GM06990 (cell line): ENCODE results near the gene TINAGL1.

Source experiments
- DNase-seq: peaks from one replicate; pipeline ENCODE4 v3.0.0-alpha.2; 2011; ENCODE audit not compliant: insufficient read length; ENCODE audit errors: extremely low read depth
- H3K27me3 ChIP-seq: replicated peaks from 2 replicates; pipeline ENCODE4 v1.6.0; 2011; ENCODE audit warnings: low read length; ENCODE audit not compliant: control insufficient read depth, insufficient read depth
- H3K36me3 ChIP-seq: 2 replicates; pipeline ENCODE4 v1.5.1; 2011; ENCODE audit warnings: low read length; ENCODE audit not compliant: control insufficient read depth, insufficient read depth
- H3K4me3 ChIP-seq: replicated peaks from 2 replicates; pipeline ENCODE4 v1.5.1; 2011; ENCODE audit warnings: low read depth, mild to moderate bottlenecking, control low read depth, low read length
- CTCF ChIP-seq: IDR thresholded peaks from 2 replicates; pipeline ENCODE4 v1.5.1; 2011; ENCODE audit warnings: low read length, control low read depth, mild to moderate bottlenecking, inconsistent platforms; ENCODE audit not compliant: insufficient read depth, poor library complexity, severe bottlenecking

Gene TINAGL1

GRCh38 chr1:31615414-31615813, 39.1 kb downstream of the TINAGL1 start:
- H3K4me3 ChIP-seq = no peak overlapping the region
- H3K36me3 ChIP-seq = no peaks in the 10 kb centered on the region
- DNase-seq = no peak
- no peaks in the 10 kb centered on the region; the same call in none of the 2 replicates for H3K27me3 ChIP-seq
- TF ChIP-seq CTCF = no peak

GRCh38 chr1:31615939-31616338, 39.6 kb downstream of the TINAGL1 start:
- no peak for DNase-seq
- Histone ChIP-seq H3K27me3 (no peaks in the 10 kb centered on the region; the same call in none of the 2 replicates), H3K4me3 (no peak overlapping the region), H3K36me3 (no peaks in the 10 kb centered on the region)
- no peak for TF ChIP-seq CTCF

GRCh38 chr1:31617218-31617915, 41.1 kb downstream of the TINAGL1 start, which contains the start of gene HCRTR1:
Gene HCRTR1, plus strand, starts transcription at chr1:31617689. Its CDS starts 1,504 bp downstream, at chr1:31619193.
- H3K27me3 ChIP-seq = no peaks in the 10 kb centered on the region; the same call in none of the 2 replicates
- no peaks in the 10 kb centered on the region for H3K36me3 ChIP-seq
- H3K4me3 ChIP-seq = peak within 1 kb of the TSS; percentile 42
- TF ChIP-seq CTCF = no peak
- DNase-seq = no peak

- H3K4me3 ChIP-seq = peak overlapping the region; percentile 42
- peak; percentile 96 for TF ChIP-seq CTCF
- no peaks in the 10 kb centered on the region for H3K36me3 ChIP-seq
- DNase-seq = peak; percentile 63
- H3K27me3 ChIP-seq = no peaks in the 10 kb centered on the region; the same call in none of the 2 replicates
Observed at GRCh38 chr1:31617916-31618746, 41.8 kb downstream of the TINAGL1 start.

- H3K27me3 ChIP-seq = no peaks in the 10 kb centered on the region; the same call in none of the 2 replicates
- DNase-seq = no peak
- no peak overlapping the region for H3K4me3 ChIP-seq
- no peak for TF ChIP-seq CTCF
- no peaks in the 10 kb centered on the region for H3K36me3 ChIP-seq
Observed at GRCh38 chr1:31618916-31619846, 42.9 kb downstream of the TINAGL1 start.
